ENCODE measurements around the gene FXYD6. TPM values are rescaled to one million over a fixed set of nuclear protein-coding genes. Genes with fewer than 3 reads are reported as not detected.
A peak's percentile ranks its signal among the peaks of the same experiment; 100 is the strongest.

The FXYD6 gene
- total RNA-seq, 4 donors from 2014 or later: 2.9 to 17.7 (median 5.4) TPM

GRCh38 chr11:117901601-117902000 lies 25.1 kb upstream of the FXYD6 start:
- no peak overlapping the region for H3K27ac ChIP-seq
- intact Hi-C loops (cut with DNase I; ENCODE audit: low total_unique reads): no loop called here

DNA sequence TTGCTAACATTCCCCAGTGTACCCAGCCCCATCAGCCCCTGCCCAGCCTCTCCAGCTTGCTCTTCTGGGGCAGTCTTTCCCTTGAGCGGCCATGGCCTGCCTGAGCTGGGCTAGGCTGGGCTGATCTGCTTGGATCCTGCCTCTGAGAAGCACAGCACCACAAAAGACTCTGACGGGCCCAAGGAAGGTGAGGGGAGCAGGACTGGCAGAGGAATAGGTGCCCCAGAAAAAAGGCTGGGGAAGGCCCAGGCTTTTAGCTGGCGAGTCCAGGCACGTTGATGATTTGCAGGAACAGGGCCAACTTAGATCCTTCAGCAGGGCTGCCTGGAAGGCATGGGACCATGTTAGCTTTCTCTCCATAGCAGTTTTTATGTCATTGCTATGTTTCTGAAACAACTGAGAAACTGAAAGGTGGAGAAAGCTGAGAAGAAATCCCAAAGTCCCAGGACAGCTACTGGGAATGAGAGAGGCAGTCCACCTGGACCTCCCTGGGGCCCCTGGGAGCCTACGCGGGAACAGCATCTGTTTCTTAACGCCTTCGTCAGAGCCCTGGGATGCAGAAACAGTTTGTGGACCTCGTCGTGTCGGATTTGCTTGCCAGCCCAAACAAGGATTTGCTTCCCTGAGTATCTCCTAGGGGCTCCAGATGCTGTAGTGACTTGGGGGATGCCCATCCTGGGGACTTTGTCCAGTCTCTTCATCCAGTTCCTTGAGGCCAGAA lies 24.4 kb upstream of the FXYD6 start:
- H3K4me1 ChIP-seq: no peaks in the 10 kb centered on the region
- intact Hi-C loops (cut with DNase I; ENCODE audit: low total_unique reads) (no loop called here), in situ Hi-C loops (cut with MboI; ENCODE audit: low sequenced_read_pairs in 4 of 4) (no loop called here)
- ATAC-seq (no peak), DNase-seq (no peak)
- TF ChIP-seq POLR2A (IDR thresholded peaks at IDR 0.05): no peak
- TF ChIP-seq CTCF (IDR thresholded peaks at IDR 0.05 in 4 of 5, conservative IDR thresholded peaks at IDR 0.05 in 1 of 5): no peak
- no peak overlapping the region for H3K27ac ChIP-seq
- H3K36me3 ChIP-seq: no peaks in the 10 kb centered on the region
- no peaks in the 10 kb centered on the region for H3K27me3 ChIP-seq
- H3K9me3 ChIP-seq: no peaks in the 10 kb centered on the region
- no peak overlapping the region for H3K4me3 ChIP-seq

More at GRCh38 chr11:117901601-117902000, 25.1 kb upstream of the FXYD6 start:
- in situ Hi-C loops (cut with MboI; ENCODE audit: low sequenced_read_pairs in 4 of 4): no loop called here
- Histone ChIP-seq H3K27me3 (no peaks in the 10 kb centered on the region), H3K4me1 (no peaks in the 10 kb centered on the region), H3K9me3 (no peaks in the 10 kb centered on the region), H3K4me3 (no peak overlapping the region), H3K36me3 (no peaks in the 10 kb centered on the region)
- no peak for ATAC-seq
- DNase-seq: no peak
- TF ChIP-seq POLR2A (IDR thresholded peaks at IDR 0.05): no peak

- no peaks in the 10 kb centered on the region for H3K27me3 ChIP-seq
- in situ Hi-C loops (cut with MboI; ENCODE audit: low sequenced_read_pairs in 4 of 4): no loop called here
- no peaks in the 10 kb centered on the region for H3K36me3 ChIP-seq
- TF ChIP-seq CTCF (IDR thresholded peaks at IDR 0.05 in 4 of 5, conservative IDR thresholded peaks at IDR 0.05 in 1 of 5) (no peak), POLR2A (IDR thresholded peaks at IDR 0.05) (no peak)
- no peaks in the 10 kb centered on the region for H3K4me1 ChIP-seq
- DNase-seq (no peak), ATAC-seq (peak in 1 of 2 donors; percentile 49)
- no peak overlapping the region for H3K27ac ChIP-seq
- intact Hi-C loops (cut with DNase I; ENCODE audit: low total_unique reads): no loop called here
- H3K9me3 ChIP-seq: no peaks in the 10 kb centered on the region
- no peak overlapping the region for H3K4me3 ChIP-seq
These were observed 23.7 kb upstream of the FXYD6 start for GRCh38 chr11:117900121-117900648.

DNA sequence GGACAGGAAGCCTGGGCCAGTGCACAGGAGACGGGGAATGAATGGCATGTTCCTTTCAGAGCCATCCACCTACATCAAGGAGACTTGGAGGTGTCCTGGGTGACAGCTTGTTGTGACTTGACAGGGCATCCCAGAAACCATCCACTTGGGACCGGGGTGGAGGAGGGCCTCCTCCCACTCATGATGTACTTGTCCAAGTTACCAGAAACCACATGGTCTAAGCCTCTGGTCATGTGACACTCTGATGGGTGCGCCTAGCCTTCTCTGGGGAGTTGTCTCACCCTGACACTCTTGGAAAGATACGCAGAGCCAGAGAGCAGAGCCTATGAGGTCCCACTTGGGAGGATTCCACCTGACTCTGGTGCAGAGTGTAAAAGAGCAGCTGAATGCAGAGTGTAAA lies 21.6 kb upstream of the FXYD6 start:
- intact Hi-C loops (cut with DNase I; ENCODE audit: low total_unique reads) (no loop called here), in situ Hi-C loops (cut with MboI; ENCODE audit: low sequenced_read_pairs in 4 of 4) (no loop called here)
- Histone ChIP-seq H3K27ac (no peak overlapping the region), H3K4me3 (no peak overlapping the region), H3K4me1 (no peaks in the 10 kb centered on the region), H3K9me3 (no peaks in the 10 kb centered on the region), H3K27me3 (no peaks in the 10 kb centered on the region), H3K36me3 (no peaks in the 10 kb centered on the region)
- no peak for ATAC-seq
- TF ChIP-seq CTCF (IDR thresholded peaks at IDR 0.05 in 4 of 5, conservative IDR thresholded peaks at IDR 0.05 in 1 of 5) (no peak), POLR2A (IDR thresholded peaks at IDR 0.05) (no peak)
- DNase-seq: no peak

DNA sequence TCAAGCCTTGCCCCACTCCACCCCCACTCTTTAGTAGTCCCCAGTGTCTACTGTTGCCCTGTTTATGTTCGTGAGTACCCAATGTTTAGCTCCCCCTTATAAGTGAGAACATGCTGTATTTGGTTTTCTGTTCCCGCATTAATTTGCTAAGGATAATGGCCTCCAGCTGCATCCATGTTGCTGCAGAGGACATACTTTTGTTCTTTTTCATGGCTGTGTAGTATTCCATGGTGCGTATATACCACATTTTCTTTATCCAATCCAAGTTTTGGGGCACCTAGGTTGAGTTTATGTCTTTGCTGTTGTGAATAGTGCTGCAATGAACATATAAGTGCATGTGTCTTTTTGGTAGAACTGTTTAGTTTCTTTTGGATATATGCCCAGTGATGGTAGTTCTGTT lies 16.2 kb upstream of the FXYD6 start:
- no peak for DNase-seq
- no peaks in the 10 kb centered on the region for H3K27me3 ChIP-seq
- H3K4me3 ChIP-seq: no peak overlapping the region
- intact Hi-C loops (cut with DNase I; ENCODE audit: low total_unique reads) (no loop called here), in situ Hi-C loops (cut with MboI; ENCODE audit: low sequenced_read_pairs in 4 of 4) (no loop called here)
- TF ChIP-seq POLR2A (IDR thresholded peaks at IDR 0.05) (no peak), CTCF (IDR thresholded peaks at IDR 0.05 in 4 of 5, conservative IDR thresholded peaks at IDR 0.05 in 1 of 5) (no peak)
- ATAC-seq: no peak
- H3K9me3 ChIP-seq: no peaks in the 10 kb centered on the region
- H3K36me3 ChIP-seq: no peaks in the 10 kb centered on the region
- H3K27ac ChIP-seq: no peak overlapping the region
- no peaks in the 10 kb centered on the region for H3K4me1 ChIP-seq

All from gastrocnemius medialis (tissue), 4 donors.